Aorta (tissue), 5 donors: ENCODE results near the gene MYO1D. TPM values are rescaled to one million over a fixed set of nuclear protein-coding genes. Genes with fewer than 3 reads are reported as not detected.

Experiments used
- ATAC-seq: fragments of 200-7000 bp; cut with Tn5 transposase; one replicate; pipeline ENCODE4 v1.9.1; 2022; ENCODE audit warnings: moderate library complexity; ENCODE audit not compliant: low FRiP score
- DNase-seq, 2 donors: peaks; one replicate each; pipeline ENCODE4 v3.0.0-alpha.2; 2020
- H3K27ac ChIP-seq, 2 donors: one replicate each; pipeline ENCODE4 v1.5.1; 2013; ENCODE audit warnings: low read length in 2 of 2, mild to moderate bottlenecking in 2 of 2, moderate library complexity in 2 of 2, control low read depth in 1 of 2, inconsistent platforms in 1 of 2, low read depth in 1 of 2
- H3K27me3 ChIP-seq, 2 donors: one replicate each; pipeline ENCODE4 v1.6.1; 2013; ENCODE audit warnings: control low read depth in 1 of 2, low read length in 1 of 2, mild to moderate bottlenecking in 1 of 2, moderate library complexity in 1 of 2; ENCODE audit not compliant: insufficient read depth in 2 of 2, control insufficient read depth in 1 of 2
- H3K36me3 ChIP-seq, 2 donors: one replicate each; pipeline ENCODE4 v1.6.1; 2013; ENCODE audit warnings: control low read depth in 1 of 2, low read length in 1 of 2, mild to moderate bottlenecking in 1 of 2; ENCODE audit not compliant: insufficient read depth in 2 of 2, control insufficient read depth in 1 of 2
- H3K4me1 ChIP-seq, 2 donors: one replicate each; pipeline ENCODE4 v1.6.1; 2013; ENCODE audit warnings: low read length in 2 of 2, control low read depth in 1 of 2, mild to moderate bottlenecking in 1 of 2, moderate library complexity in 1 of 2; ENCODE audit not compliant: insufficient read depth in 2 of 2, control insufficient read depth in 1 of 2
- H3K4me3 ChIP-seq, 2 donors: one replicate each; pipeline ENCODE4 v1.5.1; 2013; ENCODE audit warnings: low read length in 2 of 2, control low read depth in 1 of 2, mild to moderate bottlenecking in 1 of 2
- H3K9me3 ChIP-seq: one replicate; pipeline ENCODE4 v1.6.1; 2013; ENCODE audit warnings: mild to moderate bottlenecking, low read length; ENCODE audit not compliant: control insufficient read depth
- WGBS, 2 donors: extraction: QIAGEN DNeasy Blood & Tissue Kit; methylation state at CpG; one replicate each; pipeline ENCODE4 v1.1.7; 2013; 5-methylcytosine and 5-hydroxymethylcytosine counted together
- intact Hi-C, 2 donors: fragments of 100-400 bp; cut with DNase I; formaldehyde crosslinking; loops; one replicate each; pipeline versions ENCODE4 v1.14.2 to v1.15.0; 2022
- polyA plus RNA-seq, 2 donors: library from polyadenylated mRNA; stranded (reverse); fragments of 200-250 nt; gene quantifications; one replicate each; pipeline ENCODE4 v1.2.3, GENCODE V29; 2013
- total RNA-seq, 2 donors: library from RNA; stranded (reverse); fragmentation: NEBNext Ultra II Directional; extraction: Animal tissue kit (Norgen Biotek cat#: 25700); gene quantifications; one replicate each; pipeline ENCODE4 v1.2.1, GENCODE V29; 2021
- donor health status: healthy with polysubstance abuse.
- donor health status: Bipolar disorder and iron deficiency.
- donor health status: DM: no; HTN: no; CAD: no.
- donor health status: DM: no; HTN: no; CAD: no.
- donor health status: DM: yes; HTN: yes; CAD: no.

Gene MYO1D
- total and polyA plus RNA-seq, 4 donors = 62.5 to 358 (median 164) TPM

DNA sequence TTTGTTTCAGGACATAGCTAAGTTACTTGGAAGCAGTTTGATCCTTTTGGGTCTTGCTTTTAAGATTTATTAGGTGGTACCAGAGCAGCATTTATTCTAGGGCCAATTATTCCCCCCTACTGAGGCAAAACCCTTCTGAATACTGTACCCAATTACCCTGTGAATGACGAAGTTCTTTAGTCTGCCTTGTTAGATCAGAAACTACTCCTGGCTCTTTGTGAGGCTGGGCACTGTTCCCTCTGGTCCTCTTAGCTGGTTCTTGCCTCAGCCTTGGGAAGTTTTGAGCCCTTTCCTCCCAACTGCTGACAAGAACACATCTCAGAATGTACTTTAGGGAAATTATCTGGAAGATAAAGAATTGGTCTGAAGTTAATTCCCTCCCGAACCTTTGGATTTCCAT, 274.5 kb downstream of the MYO1D start:
- no peak for DNase-seq
- Histone ChIP-seq H3K9me3 (peaks cover 2% of the 10 kb centered on the region), H3K27ac (no peak overlapping the region), H3K4me1 (no peaks in the 10 kb centered on the region), H3K4me3 (no peak overlapping the region), H3K36me3 (peaks cover 0 to 4% of the 10 kb centered on the region in 2 donors), H3K27me3 (no peaks in the 10 kb centered on the region)
- ATAC-seq = no peak
- intact Hi-C loops = no loop called here
- WGBS, 2 donors = 85 to 93% methylated on average over 2 of the region's 2 CpGs

DNA sequence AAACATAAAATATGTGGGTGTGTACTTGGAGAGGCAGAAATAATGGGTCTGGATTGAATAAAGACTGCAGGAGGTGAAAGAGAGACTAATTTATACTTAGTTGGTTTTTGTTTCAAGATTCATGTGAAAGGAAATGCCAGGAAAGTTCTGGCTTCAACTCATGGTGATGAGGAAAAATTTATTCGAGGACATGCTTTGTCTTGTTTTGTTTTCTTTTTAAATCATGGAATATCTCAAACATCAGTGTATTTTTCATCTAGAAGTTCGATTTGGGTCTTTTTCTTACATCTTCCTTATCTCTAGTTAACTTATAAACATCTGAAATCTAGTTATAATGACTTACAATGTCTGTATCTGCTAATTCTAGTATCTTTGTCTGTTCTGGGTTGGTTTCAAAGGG, 275.1 kb downstream of the MYO1D start:
- ATAC-seq = no peak
- Histone ChIP-seq H3K36me3 (peaks cover 0 to 4% of the 10 kb centered on the region in 2 donors), H3K27ac (no peak overlapping the region), H3K4me3 (no peak overlapping the region), H3K9me3 (peaks cover 2% of the 10 kb centered on the region), H3K27me3 (no peaks in the 10 kb centered on the region), H3K4me1 (no peaks in the 10 kb centered on the region)
- intact Hi-C loops = no loop called here
- DNase-seq = no peak
- 46 to 55% methylated on average over 2 of the region's 2 CpGs for WGBS, 2 donors

DNA sequence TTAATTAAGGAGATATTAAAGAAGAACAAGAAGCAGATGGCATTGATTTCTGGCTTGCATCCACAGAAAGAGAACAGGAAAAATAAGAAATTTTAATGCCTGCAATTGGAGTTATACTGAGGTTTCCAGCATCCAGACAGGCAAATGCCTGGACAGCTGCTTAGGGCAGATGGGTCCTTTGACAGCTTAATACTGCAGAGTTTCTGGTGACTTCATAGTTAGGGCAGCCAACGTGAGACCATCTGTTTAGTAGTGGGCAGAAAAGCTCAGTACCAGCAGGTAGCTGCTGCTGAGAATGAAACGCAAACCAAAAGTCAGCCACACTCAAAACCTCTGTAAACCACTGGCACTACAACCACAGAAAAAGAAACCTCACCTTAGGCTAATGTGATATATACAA, 280.3 kb downstream of the MYO1D start:
- no peak for DNase-seq
- WGBS, 2 donors = 68 to 76% methylated on average over 2 of the region's 2 CpGs
- H3K27me3 ChIP-seq = no peaks in the 10 kb centered on the region
- H3K9me3 ChIP-seq = peaks cover 2% of the 10 kb centered on the region
- no peaks in the 10 kb centered on the region for H3K4me1 ChIP-seq
- ATAC-seq = no peak
- peaks cover 4% of the 10 kb centered on the region in 2 donors for H3K36me3 ChIP-seq
- intact Hi-C loops = no loop called here
- no peak overlapping the region for H3K4me3 ChIP-seq
- H3K27ac ChIP-seq = no peak overlapping the region

DNA sequence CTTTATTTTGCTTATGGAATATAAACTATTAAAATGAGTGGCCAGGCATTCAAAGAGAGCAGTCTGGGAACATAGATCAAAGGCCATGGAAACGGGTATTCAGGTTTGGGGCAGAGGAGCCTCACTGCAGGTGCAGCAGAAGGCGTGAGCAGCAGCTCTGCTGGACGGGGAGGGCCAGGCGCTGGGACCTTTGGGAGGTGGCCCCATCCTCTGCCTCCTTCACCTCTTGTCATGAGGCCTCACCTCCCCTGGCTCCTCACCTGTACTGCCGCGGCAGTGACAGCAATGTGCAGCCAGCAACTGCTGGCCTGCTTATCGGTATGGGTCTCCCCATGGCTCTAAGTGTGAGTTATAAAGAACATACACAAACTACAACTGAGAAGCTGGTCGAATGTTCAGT, 280.7 kb downstream of the MYO1D start:
- ATAC-seq (no peak), DNase-seq (no peak)
- H3K36me3 ChIP-seq = peaks cover 4% of the 10 kb centered on the region in 2 donors
- H3K27me3 ChIP-seq = no peaks in the 10 kb centered on the region
- no peak overlapping the region for H3K27ac ChIP-seq
- H3K9me3 ChIP-seq = peaks cover 2% of the 10 kb centered on the region
- H3K4me3 ChIP-seq = no peak overlapping the region
- no peaks in the 10 kb centered on the region for H3K4me1 ChIP-seq
- intact Hi-C loops = no loop called here
- WGBS, 2 donors = 85 to 91% methylated on average over 8 of the region's 8 CpGs

DNA sequence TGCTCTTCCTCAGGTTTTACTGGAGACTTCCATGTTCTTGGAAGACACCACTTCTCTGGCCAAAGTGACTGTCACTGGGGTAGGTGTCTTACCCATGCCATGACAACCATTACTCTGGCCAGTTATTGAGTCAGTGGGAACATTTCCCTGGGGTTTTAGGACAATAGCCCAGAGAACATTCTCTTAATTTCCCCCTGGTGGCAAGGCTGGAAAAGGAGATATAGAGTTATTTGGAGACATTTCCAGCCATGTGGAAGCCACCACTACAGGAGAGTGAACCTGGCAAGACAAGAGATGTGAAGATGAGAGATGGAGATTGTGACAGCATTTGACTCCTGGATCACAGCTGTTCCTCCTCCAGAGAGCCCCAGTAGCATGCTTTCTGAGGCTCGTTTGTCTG, 283.9 kb downstream of the MYO1D start:
- Histone ChIP-seq H3K4me1 (no peaks in the 10 kb centered on the region), H3K36me3 (peaks cover 0 to 7% of the 10 kb centered on the region in 2 donors), H3K27me3 (no peaks in the 10 kb centered on the region), H3K27ac (no peak overlapping the region), H3K9me3 (no peaks in the 10 kb centered on the region), H3K4me3 (no peak overlapping the region)
- WGBS, 2 donors = 75 to 89% methylated on average over 1 of the region's 1 CpG
- DNase-seq (no peak), ATAC-seq (no peak)
- intact Hi-C loops = no loop called here

- no peaks in the 10 kb centered on the region for H3K4me1 ChIP-seq
- 93 to 95% methylated on average over 3 of the region's 3 CpGs for WGBS, 2 donors
- H3K27ac ChIP-seq = no peak overlapping the region
- ATAC-seq = no peak
- no peaks in the 10 kb centered on the region for H3K9me3 ChIP-seq
- no peak overlapping the region for H3K4me3 ChIP-seq
- H3K27me3 ChIP-seq = no peaks in the 10 kb centered on the region
- DNase-seq = no peak
- peaks cover 0 to 6% of the 10 kb centered on the region in 2 donors for H3K36me3 ChIP-seq
- intact Hi-C loops = no loop called here
Observed at GRCh38 chr17:32591405-32591804, 285.5 kb downstream of the MYO1D start.

- Histone ChIP-seq H3K27me3 (no peaks in the 10 kb centered on the region), H3K4me1 (no peaks in the 10 kb centered on the region), H3K36me3 (peaks cover 0 to 6% of the 10 kb centered on the region in 2 donors), H3K27ac (no peak overlapping the region), H3K4me3 (no peak overlapping the region), H3K9me3 (no peaks in the 10 kb centered on the region)
- ATAC-seq (no peak), DNase-seq (no peak)
- intact Hi-C loops = no loop called here
- WGBS, 2 donors = 94 to 95% methylated on average over 4 of the region's 4 CpGs
Observed at GRCh38 chr17:32590974-32591373, 285.9 kb downstream of the MYO1D start.

DNA sequence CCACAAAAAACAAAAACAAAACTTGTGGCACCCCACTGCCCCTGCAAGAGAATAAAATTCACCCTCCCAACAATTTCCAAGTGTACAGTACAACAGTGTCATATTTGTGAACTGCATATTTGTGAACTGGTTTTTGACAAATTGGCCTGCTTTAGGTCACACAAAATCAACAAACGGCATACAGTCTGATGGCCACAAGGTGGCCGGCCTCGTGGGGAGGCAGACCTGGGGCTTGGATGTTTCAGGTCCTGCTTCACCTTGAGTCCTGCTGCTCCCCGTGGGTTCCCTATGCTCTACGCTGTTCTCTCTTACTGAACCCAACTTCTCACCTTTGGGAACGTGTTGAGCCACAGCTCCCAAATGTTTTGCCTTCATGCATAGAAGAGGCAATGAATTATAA, 287.9 kb downstream of the MYO1D start:
- no peaks in the 10 kb centered on the region for H3K27me3 ChIP-seq

DNA sequence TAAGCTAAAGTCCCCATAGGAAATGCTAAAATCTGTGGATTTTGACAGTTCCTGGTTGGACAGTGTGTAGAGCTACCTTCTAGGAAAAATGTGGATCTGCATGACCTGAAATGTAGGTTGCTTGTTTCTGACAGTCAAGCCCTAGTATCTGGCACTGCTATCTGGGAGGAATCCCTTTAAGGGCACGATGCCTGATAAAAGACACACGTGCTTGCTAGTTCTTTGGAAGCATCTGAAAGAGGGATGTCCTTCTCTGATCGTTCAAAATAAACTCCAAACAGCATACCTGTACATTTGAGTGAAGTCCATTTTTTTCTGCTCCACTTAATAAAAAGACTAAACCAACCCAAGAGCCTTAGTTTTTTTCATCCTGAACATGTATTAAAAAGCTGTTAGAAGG, 288.8 kb downstream of the MYO1D start:
- Histone ChIP-seq H3K4me1 (no peaks in the 10 kb centered on the region), H3K27me3 (no peaks in the 10 kb centered on the region), H3K9me3 (no peaks in the 10 kb centered on the region), H3K4me3 (no peak overlapping the region), H3K36me3 (peaks cover 0 to 6% of the 10 kb centered on the region in 2 donors), H3K27ac (no peak overlapping the region)
- DNase-seq (no peak), ATAC-seq (no peak)
- WGBS, 2 donors = 58 to 67% methylated on average over 3 of the region's 3 CpGs
- intact Hi-C loops = no loop called here

More for the DNA sequence above, 287.9 kb downstream of the MYO1D start:
- H3K27ac ChIP-seq = no peak overlapping the region
- 79 to 84% methylated on average over 6 of the region's 6 CpGs for WGBS, 2 donors
- H3K9me3 ChIP-seq = no peaks in the 10 kb centered on the region
- H3K4me3 ChIP-seq = no peak overlapping the region
- intact Hi-C loops = no loop called here
- ATAC-seq (no peak), DNase-seq (no peak)
- H3K36me3 ChIP-seq = peaks cover 0 to 6% of the 10 kb centered on the region in 2 donors
- H3K4me1 ChIP-seq = no peaks in the 10 kb centered on the region
